ENCODE measurements around the gene GPR31. TPM values are rescaled to one million over a fixed set of nuclear protein-coding genes. Genes with fewer than 3 reads are reported as not detected.

GPR31 gene
- total RNA-seq, 4 donors from 2014 or later = not detected

DNA sequence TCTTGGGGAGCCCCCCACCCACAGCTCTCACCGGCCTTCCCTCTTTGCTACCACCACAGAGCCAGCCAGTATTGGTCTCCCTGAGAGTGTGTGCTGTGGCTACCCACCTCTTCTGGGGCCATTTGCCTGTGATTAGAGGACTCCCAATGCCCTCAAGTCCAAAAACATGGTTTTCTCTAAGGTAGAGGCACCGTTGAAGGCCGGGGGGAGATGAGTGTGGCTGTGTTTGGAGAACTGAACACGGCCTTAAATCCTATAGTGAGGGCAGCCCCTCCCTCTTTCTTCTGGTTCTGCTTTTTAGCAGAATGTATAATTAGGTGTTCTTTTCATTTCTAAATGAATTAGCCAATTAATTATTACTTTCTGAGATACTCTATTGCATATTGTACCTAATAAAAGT, 32.4 kb downstream of the GPR31 start:
- no peaks in the 10 kb centered on the region for H3K4me1 ChIP-seq
- DNase-seq (ENCODE audit: low spot score in 2 of 2) = no peak
- no peak overlapping the region for H3K27ac ChIP-seq
- WGBS = 79% methylated on average over 4 of the region's 4 CpGs
- no peaks in the 10 kb centered on the region for H3K9me3 ChIP-seq
- no peaks in the 10 kb centered on the region for H3K36me3 ChIP-seq
- H3K4me3 ChIP-seq = no peak overlapping the region
- H3K27me3 ChIP-seq = peaks cover 10% of the 10 kb centered on the region
- TF ChIP-seq POLR2AphosphoS5 (IDR thresholded peaks at IDR 0.05) (no peak), POLR2A (IDR thresholded peaks at IDR 0.05) (no peak), EP300 (IDR thresholded peaks at IDR 0.05) (no peak)
- TF ChIP-seq, protein P1, sequence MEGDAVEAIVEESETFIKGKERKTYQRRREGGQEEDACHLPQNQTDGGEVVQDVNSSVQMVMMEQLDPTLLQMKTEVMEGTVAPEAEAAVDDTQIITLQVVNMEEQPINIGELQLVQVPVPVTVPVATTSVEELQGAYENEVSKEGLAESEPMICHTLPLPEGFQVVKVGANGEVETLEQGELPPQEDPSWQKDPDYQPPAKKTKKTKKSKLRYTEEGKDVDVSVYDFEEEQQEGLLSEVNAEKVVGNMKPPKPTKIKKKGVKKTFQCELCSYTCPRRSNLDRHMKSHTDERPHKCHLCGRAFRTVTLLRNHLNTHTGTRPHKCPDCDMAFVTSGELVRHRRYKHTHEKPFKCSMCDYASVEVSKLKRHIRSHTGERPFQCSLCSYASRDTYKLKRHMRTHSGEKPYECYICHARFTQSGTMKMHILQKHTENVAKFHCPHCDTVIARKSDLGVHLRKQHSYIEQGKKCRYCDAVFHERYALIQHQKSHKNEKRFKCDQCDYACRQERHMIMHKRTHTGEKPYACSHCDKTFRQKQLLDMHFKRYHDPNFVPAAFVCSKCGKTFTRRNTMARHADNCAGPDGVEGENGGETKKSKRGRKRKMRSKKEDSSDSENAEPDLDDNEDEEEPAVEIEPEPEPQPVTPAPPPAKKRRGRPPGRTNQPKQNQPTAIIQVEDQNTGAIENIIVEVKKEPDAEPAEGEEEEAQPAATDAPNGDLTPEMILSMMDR (IDR thresholded peaks at IDR 0.05) = no peak

DNA sequence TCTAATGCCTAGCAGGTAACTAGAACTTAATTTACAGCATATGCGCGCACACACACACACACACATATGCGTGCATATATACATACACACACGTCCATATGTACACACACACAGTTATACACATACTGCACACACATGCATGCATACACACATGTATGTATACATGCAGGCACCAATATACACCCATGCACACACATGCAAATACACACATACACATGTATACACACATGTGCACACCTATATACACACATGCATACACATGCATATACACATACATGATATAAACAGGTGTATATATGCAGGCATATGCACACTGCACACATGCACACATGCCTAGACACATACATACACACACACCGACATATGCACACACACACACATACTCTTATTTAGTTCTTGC, 33.0 kb downstream of the GPR31 start:
- no peak overlapping the region for H3K4me3 ChIP-seq
- DNase-seq (ENCODE audit: low spot score in 2 of 2) = no peak
- H3K27me3 ChIP-seq = peaks cover 10% of the 10 kb centered on the region
- 89% methylated on average over 5 of the region's 5 CpGs for WGBS
- TF ChIP-seq POLR2A (IDR thresholded peaks at IDR 0.05) (no peak), POLR2AphosphoS5 (IDR thresholded peaks at IDR 0.05) (no peak), EP300 (IDR thresholded peaks at IDR 0.05) (no peak)
- TF ChIP-seq, protein P1 (IDR thresholded peaks at IDR 0.05) = no peak
- H3K27ac ChIP-seq = no peak overlapping the region
- no peaks in the 10 kb centered on the region for H3K9me3 ChIP-seq
- H3K4me1 ChIP-seq = no peaks in the 10 kb centered on the region
- H3K36me3 ChIP-seq = no peaks in the 10 kb centered on the region

GRCh38 chr6:167122827-167123657, 34.7 kb downstream of the GPR31 start, which contains the start of gene CCR6:
CCR6 (plus strand) TSS chr6:167123096; CDS start chr6:167136135, 13,039 bp downstream.
- 53% methylated on average over 8 of the region's 8 CpGs for WGBS
- Histone ChIP-seq H3K4me1 (no peaks in the 10 kb centered on the region), H3K27ac (no peak within 1 kb of the TSS), H3K9me3 (no peaks in the 10 kb centered on the region), H3K4me3 (no peak within 1 kb of the TSS), H3K36me3 (no peaks in the 10 kb centered on the region), H3K27me3 (peaks cover 10% of the 10 kb centered on the region)
- no peak for TF ChIP-seq POLR2A (IDR thresholded peaks at IDR 0.05)
- TF ChIP-seq POLR2AphosphoS5 (IDR thresholded peaks at IDR 0.05) = no peak
- no peak for TF ChIP-seq EP300 (IDR thresholded peaks at IDR 0.05)
- TF ChIP-seq, protein P1 (IDR thresholded peaks at IDR 0.05) = no peak
- no peak for DNase-seq (ENCODE audit: low spot score in 2 of 2)

DNA sequence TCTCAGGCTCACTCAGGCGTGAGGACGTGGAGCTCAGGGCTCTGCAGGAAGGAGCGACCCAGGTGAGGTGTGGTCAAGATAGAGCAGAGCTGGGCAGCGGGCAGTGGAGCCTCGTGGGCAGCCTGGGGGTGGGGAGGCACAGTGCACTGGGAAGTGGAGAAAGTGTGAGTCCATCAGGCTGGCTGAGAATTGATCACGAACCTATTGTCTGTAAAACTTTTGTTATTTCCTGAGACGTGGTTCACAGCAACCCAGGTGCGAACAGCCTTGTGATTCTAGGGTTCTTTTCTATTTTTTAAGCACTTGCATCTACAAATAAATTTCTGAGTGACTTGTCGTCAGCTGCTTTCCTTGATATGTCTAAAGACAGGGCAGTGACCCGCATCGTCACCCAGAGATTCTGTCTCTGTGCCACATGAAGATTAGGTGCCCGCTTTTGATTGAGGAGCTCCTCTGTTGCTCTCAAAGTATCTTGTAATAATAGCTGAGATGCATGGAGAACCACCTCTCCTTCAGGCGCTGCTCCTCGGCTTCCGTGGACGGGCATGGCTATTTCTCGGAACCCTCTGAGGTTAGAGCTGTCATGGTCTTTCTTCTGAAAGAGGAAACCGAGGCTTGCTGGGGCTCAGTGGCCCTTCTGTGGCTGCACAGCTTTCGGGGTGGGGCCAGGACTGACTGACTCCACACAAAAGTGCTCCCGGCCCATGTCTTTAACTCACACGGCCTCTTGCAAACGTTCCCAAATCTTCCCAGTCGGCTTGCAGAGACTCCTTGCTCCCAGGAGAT, 35.5 kb downstream of the GPR31 start:
- H3K27me3 ChIP-seq = peaks cover 10% of the 10 kb centered on the region
- no peaks in the 10 kb centered on the region for H3K4me1 ChIP-seq
- no peak overlapping the region for H3K4me3 ChIP-seq
- WGBS = 75% methylated on average over 23 of the region's 23 CpGs
- TF ChIP-seq EP300 (IDR thresholded peaks at IDR 0.05) (no peak), POLR2A (IDR thresholded peaks at IDR 0.05) (no peak), POLR2AphosphoS5 (IDR thresholded peaks at IDR 0.05) (no peak)
- TF ChIP-seq, protein P1 (IDR thresholded peaks at IDR 0.05) = no peak
- DNase-seq (ENCODE audit: low spot score in 2 of 2) = no peak
- no peaks in the 10 kb centered on the region for H3K36me3 ChIP-seq
- no peak overlapping the region for H3K27ac ChIP-seq
- no peaks in the 10 kb centered on the region for H3K9me3 ChIP-seq

GRCh38 chr6:167121335-167121841, 36.4 kb downstream of the GPR31 start:
- no peaks in the 10 kb centered on the region for H3K36me3 ChIP-seq
- H3K4me1 ChIP-seq = peaks cover 4% of the 10 kb centered on the region
- no peak for TF ChIP-seq POLR2AphosphoS5 (IDR thresholded peaks at IDR 0.05)
- TF ChIP-seq, protein P1 (IDR thresholded peaks at IDR 0.05) = no peak
- no peak for TF ChIP-seq POLR2A (IDR thresholded peaks at IDR 0.05)
- no peak for TF ChIP-seq EP300 (IDR thresholded peaks at IDR 0.05)
- no peak overlapping the region for H3K4me3 ChIP-seq
- DNase-seq (ENCODE audit: low spot score in 2 of 2) = no peak
- 85% methylated on average over 8 of the region's 8 CpGs for WGBS
- H3K9me3 ChIP-seq = no peaks in the 10 kb centered on the region
- peaks cover 10% of the 10 kb centered on the region for H3K27me3 ChIP-seq
- no peak overlapping the region for H3K27ac ChIP-seq

Measured in suprapubic skin (tissue), 4 donors.